ENCODE results near the gene C4B.
"Not testable (repeated sequence)": the region's sequence is repeated elsewhere in the genome, so short reads cannot be mapped to it uniquely, and the experiment has no call there.

C4B gene

DNA sequence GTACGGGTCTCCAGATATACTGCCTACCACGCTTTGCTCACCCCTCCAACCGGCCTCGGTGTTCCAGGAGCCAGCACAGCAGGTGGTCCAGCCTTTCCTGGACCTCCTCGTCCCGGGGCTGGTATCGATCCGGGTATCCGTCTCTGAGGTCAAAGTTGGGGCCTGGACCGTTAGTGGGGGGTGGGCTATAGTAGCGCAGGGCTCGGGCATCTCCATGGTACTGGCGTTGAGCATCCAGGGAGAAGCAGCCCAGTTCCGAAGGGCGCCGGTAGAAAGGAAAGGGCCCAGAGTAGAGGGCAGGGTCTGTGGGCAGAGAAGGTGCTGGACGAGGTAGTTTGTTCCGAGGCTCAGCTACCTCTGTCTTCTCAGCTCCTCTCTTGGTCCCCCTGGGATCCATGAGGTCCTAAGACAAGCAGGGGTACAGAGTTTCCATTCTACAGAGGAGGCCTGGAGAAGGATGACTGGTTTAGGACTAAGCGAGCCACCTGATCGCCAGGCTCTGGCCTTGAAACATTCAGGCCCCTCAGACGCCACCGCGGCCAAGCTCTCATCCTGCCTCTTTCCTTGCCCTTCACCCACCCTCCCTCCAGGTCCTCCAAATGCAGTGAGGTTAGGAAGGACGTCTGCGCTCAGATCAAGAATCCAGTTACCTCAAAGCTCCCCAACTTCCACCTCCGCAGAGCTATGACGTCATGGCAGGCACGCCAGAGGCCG, 43.2 kb upstream of the C4B start:
- Histone ChIP-seq H3K27me3 (ENCODE audit: insufficient read depth, poor library complexity, severe bottlenecking) (no peaks in the 10 kb centered on the region), H3K4me3 (ENCODE audit: severe bottlenecking) (peak overlapping the region; percentile 74), H3K4me1 (ENCODE audit: insufficient read depth, poor library complexity, severe bottlenecking) (peaks cover 5% of the 10 kb centered on the region), H3K36me3 (ENCODE audit: low read depth) (peaks cover 24% of the 10 kb centered on the region), H3K9me3 (ENCODE audit: severe bottlenecking) (no peaks in the 10 kb centered on the region), H3K27ac (ENCODE audit: poor library complexity, severe bottlenecking) (peak overlapping the region; percentile 87)
- ATAC-seq (ENCODE audit: low read depth) = peak; percentile 10
- TF ChIP-seq CTCF (IDR thresholded peaks at IDR 0.05; ENCODE audit: poor library complexity, severe bottlenecking) = no peak
- no peak for DNase-seq (ENCODE audit: low spot score)

DNA sequence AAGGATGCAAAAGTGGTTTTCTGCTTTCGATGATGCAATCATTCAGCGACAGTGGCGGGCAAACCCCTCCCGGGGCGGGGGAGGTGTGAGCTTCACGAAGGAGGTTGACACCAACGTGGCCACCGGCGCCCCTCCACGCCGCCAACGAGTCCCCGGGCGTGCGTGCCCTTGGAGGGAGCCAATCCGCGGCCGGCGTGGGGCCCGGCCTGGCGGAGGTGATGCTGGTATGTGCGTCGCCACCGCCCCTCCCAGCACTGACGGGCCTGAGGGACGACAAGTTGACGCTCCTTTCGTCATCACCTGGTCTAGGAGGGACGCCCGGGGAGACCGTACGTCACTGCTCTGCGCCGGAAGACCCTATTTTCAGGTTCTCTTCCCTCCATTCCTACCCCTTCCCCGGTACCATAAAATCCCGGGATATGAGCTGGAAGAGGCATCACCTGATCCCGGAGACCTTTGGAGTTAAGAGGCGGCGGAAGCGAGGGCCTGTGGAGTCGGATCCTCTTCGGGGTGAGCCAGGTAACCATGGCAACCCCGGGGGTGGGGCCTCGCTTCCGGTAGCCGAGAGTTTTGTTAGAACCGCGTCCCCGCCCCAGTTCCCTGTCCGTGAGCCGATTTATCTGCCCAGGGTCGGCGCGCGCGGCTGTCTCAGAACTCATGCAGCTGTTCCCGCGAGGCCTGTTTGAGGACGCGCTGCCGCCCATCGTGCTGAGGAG, 42.4 kb upstream of the C4B start, which contains the start of gene DXO:
Gene DXO (minus strand): TSS at position 146 of the 716 bp plus-strand sequence. CDS start 463 bp downstream, outside the sequence.
- no peaks in the 10 kb centered on the region for H3K27me3 ChIP-seq (ENCODE audit: insufficient read depth, poor library complexity, severe bottlenecking)
- H3K27ac ChIP-seq (ENCODE audit: poor library complexity, severe bottlenecking) = peak within 1 kb of the TSS; percentile 87
- H3K4me1 ChIP-seq (ENCODE audit: insufficient read depth, poor library complexity, severe bottlenecking) = peaks cover 5% of the 10 kb centered on the region
- ATAC-seq (ENCODE audit: low read depth) = peak; percentile 87
- no peak for TF ChIP-seq CTCF (IDR thresholded peaks at IDR 0.05; ENCODE audit: poor library complexity, severe bottlenecking)
- no peaks in the 10 kb centered on the region for H3K9me3 ChIP-seq (ENCODE audit: severe bottlenecking)
- H3K36me3 ChIP-seq (ENCODE audit: low read depth) = peaks cover 17% of the 10 kb centered on the region
- H3K4me3 ChIP-seq (ENCODE audit: severe bottlenecking) = peak within 1 kb of the TSS; percentile 74
- DNase-seq (ENCODE audit: low spot score) = peak; percentile 98

- no peaks in the 10 kb centered on the region for H3K27me3 ChIP-seq (ENCODE audit: insufficient read depth, poor library complexity, severe bottlenecking)
- H3K36me3 ChIP-seq (ENCODE audit: low read depth) = peaks cover 19% of the 10 kb centered on the region
- ATAC-seq (ENCODE audit: low read depth) = no peak
- H3K9me3 ChIP-seq (ENCODE audit: severe bottlenecking) = no peaks in the 10 kb centered on the region
- peak overlapping the region; percentile 74 for H3K4me3 ChIP-seq (ENCODE audit: severe bottlenecking)
- no peak for TF ChIP-seq CTCF (IDR thresholded peaks at IDR 0.05; ENCODE audit: poor library complexity, severe bottlenecking)
- peak overlapping the region; percentile 87 for H3K27ac ChIP-seq (ENCODE audit: poor library complexity, severe bottlenecking)
- no peak for DNase-seq (ENCODE audit: low spot score)
- H3K4me1 ChIP-seq (ENCODE audit: insufficient read depth, poor library complexity, severe bottlenecking) = peaks cover 5% of the 10 kb centered on the region
Measured at GRCh38 chr6:31972709-31973350, 41.8 kb upstream of the C4B start.

DNA sequence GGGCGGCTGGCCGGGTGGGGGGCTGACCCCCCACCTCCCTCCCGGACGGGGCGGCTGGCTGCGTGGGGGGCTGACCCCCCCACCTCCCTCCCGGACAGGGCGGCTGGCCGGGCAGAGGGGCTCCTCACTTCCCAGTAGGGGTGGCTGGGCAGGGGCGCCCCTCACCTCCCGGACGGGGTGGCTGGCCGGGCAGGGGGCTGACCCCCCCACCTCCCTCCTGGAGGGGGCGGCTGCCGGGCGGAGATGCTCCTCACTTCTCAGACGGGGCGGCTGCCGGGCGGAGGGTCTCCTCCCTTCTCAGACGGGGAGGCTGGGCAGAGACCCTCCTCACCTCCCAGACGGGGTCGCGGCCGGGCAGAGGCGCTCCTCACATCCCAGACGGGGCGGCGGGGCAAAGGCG, 38.5 kb upstream of the C4B start:
- not testable (repeated sequence) for DNase-seq (ENCODE audit: low spot score); ATAC-seq (ENCODE audit: low read depth); H3K9me3 ChIP-seq (ENCODE audit: severe bottlenecking); H3K27ac ChIP-seq (ENCODE audit: poor library complexity, severe bottlenecking); H3K4me3 ChIP-seq (ENCODE audit: severe bottlenecking); H3K4me1 ChIP-seq (ENCODE audit: insufficient read depth, poor library complexity, severe bottlenecking); H3K27me3 ChIP-seq (ENCODE audit: insufficient read depth, poor library complexity, severe bottlenecking)
- peaks cover 10% of the 10 kb centered on the region for H3K36me3 ChIP-seq (ENCODE audit: low read depth)

DNA sequence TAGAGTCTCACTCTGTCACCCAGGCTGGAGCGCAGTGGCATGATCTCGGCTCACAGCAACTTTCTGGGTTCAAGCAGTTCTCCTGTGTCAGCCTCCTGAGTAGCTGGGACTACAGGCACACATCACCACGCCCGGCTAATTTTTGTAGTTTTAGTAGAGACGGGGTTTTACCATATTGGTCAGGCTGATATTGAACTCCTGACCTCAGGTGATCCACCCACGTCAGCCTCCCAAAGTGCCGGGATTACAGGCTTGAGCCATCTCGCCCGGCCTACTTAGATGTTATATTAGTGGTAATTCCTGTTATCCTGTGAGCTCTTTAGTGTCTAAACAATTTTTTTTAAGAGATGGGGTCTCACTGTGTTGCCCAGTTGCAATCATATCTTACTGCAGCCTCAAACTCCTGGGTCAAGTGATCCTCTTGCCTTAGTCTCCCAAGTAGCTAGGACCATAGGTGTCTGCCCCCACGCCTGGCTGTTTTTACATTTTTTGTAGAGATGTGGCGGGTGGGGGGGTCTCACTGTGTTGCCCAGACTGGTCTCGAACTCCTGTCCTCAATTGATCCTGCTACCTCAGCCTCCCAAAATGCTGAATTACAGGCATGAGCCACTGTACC, 36.7 kb upstream of the C4B start:
- Histone ChIP-seq H3K36me3 (ENCODE audit: low read depth) (peaks cover 10% of the 10 kb centered on the region), H3K4me1 (ENCODE audit: insufficient read depth, poor library complexity, severe bottlenecking) (no peaks in the 10 kb centered on the region), H3K27me3 (ENCODE audit: insufficient read depth, poor library complexity, severe bottlenecking) (no peaks in the 10 kb centered on the region), H3K4me3 (ENCODE audit: severe bottlenecking) (no peak overlapping the region), H3K9me3 (ENCODE audit: severe bottlenecking) (no peaks in the 10 kb centered on the region), H3K27ac (ENCODE audit: poor library complexity, severe bottlenecking) (no peak overlapping the region)
- DNase-seq (ENCODE audit: low spot score) (no peak), ATAC-seq (ENCODE audit: low read depth) (no peak)
- TF ChIP-seq CTCF (IDR thresholded peaks at IDR 0.05; ENCODE audit: poor library complexity, severe bottlenecking) = no peak
